Lower leg skin (tissue), 3 donors: Measurements from ENCODE around the gene PCGF3.

Source experiments
- CTCF ChIP-seq, 3 donors: fragments of 450-650 bp; IDR thresholded peaks; one replicate each; pipeline ENCODE4 v1.5.1; 2016; ENCODE audit warnings: antibody characterized with exemption in 3 of 3, mild to moderate bottlenecking in 3 of 3, moderate library complexity in 2 of 3
- POLR2A ChIP-seq, 2 donors: fragments of 450-650 bp; IDR thresholded peaks; one replicate each; pipeline ENCODE4 v1.6.1; 2016 to 2017; ENCODE audit warnings: antibody characterized with exemption in 2 of 2, mild to moderate bottlenecking in 1 of 2, moderate library complexity in 1 of 2

GRCh38 chr4:797066-797465, 91.4 kb downstream of the PCGF3 start:
- TF ChIP-seq CTCF (IDR thresholded peaks at IDR 0.05) (no peak), POLR2A (IDR thresholded peaks at IDR 0.05) (no peak)
